Measurements from ENCODE around the gene PROM1.

DNA sequence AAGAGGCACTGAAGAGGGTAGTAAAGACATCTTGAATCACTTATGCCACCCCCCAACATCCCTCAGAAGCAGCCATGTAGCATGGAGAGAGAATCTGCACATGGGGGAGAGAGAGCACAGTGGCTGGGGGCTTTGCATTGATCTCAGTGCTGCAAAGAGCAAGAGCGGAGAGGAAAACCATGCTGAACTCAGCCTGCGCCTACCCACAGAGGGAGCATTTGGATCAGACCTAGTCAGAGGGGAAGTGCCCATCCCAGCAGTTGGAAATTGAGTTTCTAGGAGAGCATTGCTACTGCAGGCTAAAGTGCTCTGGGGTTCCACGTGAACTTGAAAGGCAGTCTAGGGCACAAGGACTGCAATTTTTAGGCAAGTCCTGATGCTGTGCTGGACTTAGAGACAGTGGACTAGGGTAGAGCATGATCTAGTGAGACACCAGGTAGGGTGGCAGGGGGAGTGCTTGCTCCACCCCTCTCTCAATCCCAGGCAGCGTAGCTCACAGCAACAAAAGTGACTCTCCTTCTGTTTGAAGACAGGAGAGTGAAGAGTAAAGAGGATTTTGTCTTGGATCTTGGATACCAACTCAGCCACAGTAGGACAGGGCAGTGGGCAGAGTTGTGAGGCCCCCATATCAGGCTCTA, 9.0 kb upstream of the PROM1 start:
- TF ChIP-seq, protein P1, sequence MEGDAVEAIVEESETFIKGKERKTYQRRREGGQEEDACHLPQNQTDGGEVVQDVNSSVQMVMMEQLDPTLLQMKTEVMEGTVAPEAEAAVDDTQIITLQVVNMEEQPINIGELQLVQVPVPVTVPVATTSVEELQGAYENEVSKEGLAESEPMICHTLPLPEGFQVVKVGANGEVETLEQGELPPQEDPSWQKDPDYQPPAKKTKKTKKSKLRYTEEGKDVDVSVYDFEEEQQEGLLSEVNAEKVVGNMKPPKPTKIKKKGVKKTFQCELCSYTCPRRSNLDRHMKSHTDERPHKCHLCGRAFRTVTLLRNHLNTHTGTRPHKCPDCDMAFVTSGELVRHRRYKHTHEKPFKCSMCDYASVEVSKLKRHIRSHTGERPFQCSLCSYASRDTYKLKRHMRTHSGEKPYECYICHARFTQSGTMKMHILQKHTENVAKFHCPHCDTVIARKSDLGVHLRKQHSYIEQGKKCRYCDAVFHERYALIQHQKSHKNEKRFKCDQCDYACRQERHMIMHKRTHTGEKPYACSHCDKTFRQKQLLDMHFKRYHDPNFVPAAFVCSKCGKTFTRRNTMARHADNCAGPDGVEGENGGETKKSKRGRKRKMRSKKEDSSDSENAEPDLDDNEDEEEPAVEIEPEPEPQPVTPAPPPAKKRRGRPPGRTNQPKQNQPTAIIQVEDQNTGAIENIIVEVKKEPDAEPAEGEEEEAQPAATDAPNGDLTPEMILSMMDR (conservative IDR thresholded peaks at IDR 0.05; ENCODE audit: low read depth, low read length): no peak
- TF ChIP-seq EZH2phosphoT487 (IDR thresholded peaks at IDR 0.05; ENCODE audit: borderline replicate concordance, low read length) (no peak), EZH2 (IDR thresholded peaks at IDR 0.05; ENCODE audit: low read length, unreplicated experiment) (no peak)
